A549 (cell line): ENCODE results near the gene PPP6R3. TPM values are rescaled to one million over a fixed set of nuclear protein-coding genes. Genes with fewer than 3 reads are reported as not detected.

Experiments used
- ATAC-seq, 2 experiments: fragments of 200-7000 bp in 1 of 2; fragments of >200 bp in 1 of 2; cut with Nextera tagmentation in 1 of 2; cut with Tn5 transposase in 1 of 2; 3 replicates each; pipeline versions ENCODE4 v1.8.0 to v1.9.1; 2018 to 2020; ENCODE audit warnings: mild to moderate bottlenecking in 1 of 2, moderate library complexity in 1 of 2
- CTCF ChIA-PET: fragments of 300-600 bp; sonication (Branson Sonifier 250); formaldehyde crosslinking; extraction: SDS; loops from one replicate; lab custom pipeline; 2021; ENCODE audit warnings: antibody characterized with exemption, inconsistent platforms; lab: Yijun Ruan, JAX
- POLR2A ChIA-PET: fragments of 350-600 bp; formaldehyde crosslinking; extraction: SDS; loops from one replicate; lab custom pipeline; 2021; ENCODE audit warnings: antibody characterized with exemption, inconsistent platforms; lab: Yijun Ruan, JAX
- DNase-seq, 2 experiments: peaks; one replicate each; pipeline versions ENCODE4 v3.0.0 to v3.0.0-alpha.2; 2011 to 2016; ENCODE audit warnings: low read depth in 1 of 2, low spot score in 1 of 2
- FAIRE-seq: peaks from 2 replicates; lab custom pipeline; 2011; peaks lifted over from hg19 to GRCh38; lab: Jason Lieb, UNC
- H3K27ac ChIP-seq, 2 experiments: fragments of >200 bp; sonication (Bioruptor Twin); formaldehyde crosslinking; 3 replicates each; pipeline ENCODE4 v1.5.1; 2016 to 2017
- H3K4me1 ChIP-seq: fragments of >200 bp; sonication (Bioruptor Twin); formaldehyde crosslinking; 3 replicates; pipeline ENCODE4 v1.6.1; 2016
- H3K4me2 ChIP-seq: fragments of >200 bp; sonication (Bioruptor Twin); formaldehyde crosslinking; 3 replicates; pipeline ENCODE4 v1.6.1; 2016
- H3K4me3 ChIP-seq: fragments of >200 bp; sonication (Bioruptor Twin); formaldehyde crosslinking; 3 replicates; pipeline ENCODE4 v1.5.1; 2016
- H3K9me3 ChIP-seq: fragments of >200 bp; sonication (Bioruptor Twin); formaldehyde crosslinking; 3 replicates; pipeline ENCODE4 v1.6.1; 2016
- CHD4 ChIP-seq: fragments of 200-600 bp; sonication (generic); IDR thresholded peaks from 2 replicates; pipeline ENCODE4 v1.6.1; 2016; ENCODE audit warnings: antibody characterized with exemption, mild to moderate bottlenecking, borderline replicate concordance
- CTCF ChIP-seq: fragments of >200 bp; sonication (Bioruptor Twin); formaldehyde crosslinking; IDR thresholded peaks from 3 replicates; pipeline ENCODE4 v1.5.1; 2016
- EHMT2 ChIP-seq: fragments of 200-600 bp; sonication (generic); IDR thresholded peaks from 2 replicates; pipeline ENCODE4 v1.6.1; 2016; ENCODE audit warnings: antibody characterized with exemption, low read depth, mild to moderate bottlenecking, moderate library complexity
- HEYL ChIP-seq: fragments of 250-450 bp; sonication (Bioruptor Pico); IDR thresholded peaks from 2 replicates; pipeline ENCODE4 v1.8.0; 2021; ENCODE audit warnings: mild to moderate bottlenecking, moderate library complexity
- KDM1A ChIP-seq: fragments of 200-600 bp; sonication (generic); IDR thresholded peaks from 2 replicates; pipeline ENCODE4 v1.6.1; 2016; ENCODE audit warnings: low read depth, mild to moderate bottlenecking
- MAFK ChIP-seq: fragments of 450-650 bp; IDR thresholded peaks from 2 replicates; pipeline ENCODE4 v1.6.1; 2014; ENCODE audit not compliant: partially characterized antibody
- PHF8 ChIP-seq: fragments of 200-600 bp; sonication (generic); IDR thresholded peaks from 2 replicates; pipeline ENCODE4 v1.6.1; 2016; ENCODE audit warnings: low read depth, mild to moderate bottlenecking, antibody characterized with exemption, moderate library complexity, borderline replicate concordance
- POLR2A ChIP-seq: IDR thresholded peaks from 2 replicates; pipeline ENCODE4 v1.6.1; 2012; ENCODE audit warnings: mild to moderate bottlenecking, low read length
- SMC3 ChIP-seq: fragments of >200 bp; sonication (Bioruptor Twin); formaldehyde crosslinking; IDR thresholded peaks from 3 replicates; pipeline ENCODE4 v1.6.1; 2018; ENCODE audit warnings: inconsistent platforms
- SREBF2 ChIP-seq: fragments of 450-650 bp; IDR thresholded peaks from 2 replicates; pipeline ENCODE4 v1.6.1; 2014; ENCODE audit warnings: mild to moderate bottlenecking, moderate library complexity
- ZFP36 ChIP-seq: fragments of 450-650 bp; IDR thresholded peaks from 2 replicates; pipeline ENCODE4 v1.6.1; 2014; ENCODE audit warnings: borderline replicate concordance; ENCODE audit not compliant: partially characterized antibody
- WGBS: methylation state at CpG from one replicate; pipeline ENCODE4 v1.1.6; 2017; ENCODE audit errors: missing lambda C conversion rate; 5-methylcytosine and 5-hydroxymethylcytosine counted together
- polyA plus RNA-seq, 4 experiments: library from polyadenylated mRNA; depleted of rRNA in 3 of 4; stranded (reverse); fragments of >200 nt; fragmentation: RNase III in 1 of 4; extraction: RNeasy Plus Mini Kit Qiagen cat#74134 plus additional on column Dnase treatment in 1 of 4; gene quantifications; 2 replicates in 3 of 4; 3 replicates in 1 of 4; pipeline ENCODE4 v1.2.3, GENCODE V29; 2011 to 2017
- TF ChIP-seq, protein P1 (sequence below): fragments of >200 bp; sonication (Bioruptor Twin); formaldehyde crosslinking; IDR thresholded peaks from 2 replicates; pipeline ENCODE4 v1.6.1; 2016
- TF ChIP-seq, protein P2 (sequence below): fragments of 150-350 bp; IDR thresholded peaks from 2 replicates; pipeline ENCODE4 v1.6.1; 2014; ENCODE audit warnings: low read depth, mild to moderate bottlenecking, low read length
- TF ChIP-seq, protein P3 (sequence below): fragments of 200-600 bp; sonication (generic); IDR thresholded peaks from 2 replicates; pipeline ENCODE4 v1.6.1; 2016; ENCODE audit warnings: antibody characterized with exemption, mild to moderate bottlenecking, moderate library complexity
- TF ChIP-seq, protein P4 (sequence below): fragments of 450-650 bp; IDR thresholded peaks from 2 replicates; pipeline ENCODE4 v1.6.1; 2014; ENCODE audit warnings: antibody characterized with exemption

PPP6R3 gene
- polyA plus RNA-seq, 2 of the 4 experiments (the other 2 are of a cell fraction) = 69.7 to 114 TPM

DNA sequence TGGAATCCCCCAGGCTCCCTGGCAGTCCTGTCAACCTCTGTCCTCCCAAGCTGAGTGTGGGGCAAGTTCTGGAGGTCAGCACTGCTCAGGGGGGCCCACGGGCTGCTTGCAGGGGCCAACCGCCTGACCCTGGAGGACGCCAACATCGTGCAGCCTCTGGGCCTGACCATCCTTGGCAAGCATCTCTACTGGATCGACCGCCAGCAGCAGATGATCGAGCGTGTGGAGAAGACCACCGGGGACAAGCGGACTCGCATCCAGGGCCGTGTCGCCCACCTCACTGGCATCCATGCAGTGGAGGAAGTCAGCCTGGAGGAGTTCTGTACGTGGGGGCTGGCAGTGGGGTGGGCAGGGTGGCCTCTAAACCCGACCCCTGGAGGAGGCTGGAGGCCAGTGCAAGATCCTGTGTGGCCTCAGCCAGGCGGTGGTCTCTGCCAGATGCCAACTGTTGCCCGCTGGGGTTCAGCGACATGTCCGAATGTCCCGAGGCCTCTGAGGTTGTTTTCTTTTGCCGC, 34.6 kb upstream of the PPP6R3 start:
- no peak for ATAC-seq
- Histone ChIP-seq H3K9me3 (peaks cover 24% of the 10 kb centered on the region), H3K4me2 (no peak overlapping the region), H3K4me3 (no peak overlapping the region), H3K27ac (no peak overlapping the region), H3K4me1 (no peaks in the 10 kb centered on the region)
- TF ChIP-seq ZFP36 (no peak), MAFK (no peak)
- ChIA-PET CTCF (interaction anchor here (1.6 kb wide), 1 partner anchor 128 kb away, joined by 4 read pairs; no protein-coding TSS in a partner anchor), POLR2A (no interaction called here)
- 97% methylated on average over 18 of the region's 21 CpGs for WGBS
- no peak for FAIRE-seq
- no peak for DNase-seq

- FAIRE-seq (no peak), DNase-seq (no peak), ATAC-seq (no peak)
- Histone ChIP-seq H3K4me3 (no peak overlapping the region), H3K27ac (no peak overlapping the region), H3K4me1 (no peaks in the 10 kb centered on the region), H3K4me2 (no peak overlapping the region), H3K9me3 (peaks cover 24% of the 10 kb centered on the region)
- ChIA-PET POLR2A (no interaction called here), CTCF (interaction anchor here (1.0 to 1.1 kb wide), 2 partner anchors 45 to 172 kb away, joined by 3 to 5 read pairs; no protein-coding TSS in a partner anchor)
- WGBS = 94% methylated on average over 3 of the region's 3 CpGs
- peak; percentile 13; the same call in 1 of the 2 replicates for TF ChIP-seq KDM1A
- no peak for TF ChIP-seq CTCF
- no peak for TF ChIP-seq PHF8
Observed at GRCh38 chr11:68429661-68430060, 30.9 kb upstream of the PPP6R3 start.

GRCh38 chr11:68430384-68430783, 30.2 kb upstream of the PPP6R3 start:
- no peak for FAIRE-seq
- WGBS = 99% methylated on average over 5 of the region's 5 CpGs
- no peak for TF ChIP-seq SMC3
- no peak for TF ChIP-seq HEYL (CRISPR knock-in tag)

GRCh38 chr11:68430801-68431200, 29.8 kb upstream of the PPP6R3 start:
- FAIRE-seq (no peak), DNase-seq (no peak)
- ChIA-PET POLR2A (no interaction called here), CTCF (interaction anchor here (2.1 kb wide), 1 partner anchor 10 kb away, joined by 5 read pairs; no protein-coding TSS in a partner anchor)
- no peaks in the 10 kb centered on the region for H3K4me1 ChIP-seq
- no peak overlapping the region for H3K4me3 ChIP-seq
- H3K4me2 ChIP-seq = no peak overlapping the region
- TF ChIP-seq CHD4 (no peak), SREBF2 (no peak), EHMT2 (no peak), MAFK (no peak), POLR2A (no peak)
- TF ChIP-seq, protein P1, sequence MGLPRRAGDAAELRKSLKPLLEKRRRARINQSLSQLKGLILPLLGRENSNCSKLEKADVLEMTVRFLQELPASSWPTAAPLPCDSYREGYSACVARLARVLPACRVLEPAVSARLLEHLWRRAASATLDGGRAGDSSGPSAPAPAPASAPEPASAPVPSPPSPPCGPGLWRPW = no peak
- TF ChIP-seq, protein P2, sequence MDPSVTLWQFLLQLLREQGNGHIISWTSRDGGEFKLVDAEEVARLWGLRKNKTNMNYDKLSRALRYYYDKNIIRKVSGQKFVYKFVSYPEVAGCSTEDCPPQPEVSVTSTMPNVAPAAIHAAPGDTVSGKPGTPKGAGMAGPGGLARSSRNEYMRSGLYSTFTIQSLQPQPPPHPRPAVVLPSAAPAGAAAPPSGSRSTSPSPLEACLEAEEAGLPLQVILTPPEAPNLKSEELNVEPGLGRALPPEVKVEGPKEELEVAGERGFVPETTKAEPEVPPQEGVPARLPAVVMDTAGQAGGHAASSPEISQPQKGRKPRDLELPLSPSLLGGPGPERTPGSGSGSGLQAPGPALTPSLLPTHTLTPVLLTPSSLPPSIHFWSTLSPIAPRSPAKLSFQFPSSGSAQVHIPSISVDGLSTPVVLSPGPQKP = no peak
- TF ChIP-seq, protein P3, sequence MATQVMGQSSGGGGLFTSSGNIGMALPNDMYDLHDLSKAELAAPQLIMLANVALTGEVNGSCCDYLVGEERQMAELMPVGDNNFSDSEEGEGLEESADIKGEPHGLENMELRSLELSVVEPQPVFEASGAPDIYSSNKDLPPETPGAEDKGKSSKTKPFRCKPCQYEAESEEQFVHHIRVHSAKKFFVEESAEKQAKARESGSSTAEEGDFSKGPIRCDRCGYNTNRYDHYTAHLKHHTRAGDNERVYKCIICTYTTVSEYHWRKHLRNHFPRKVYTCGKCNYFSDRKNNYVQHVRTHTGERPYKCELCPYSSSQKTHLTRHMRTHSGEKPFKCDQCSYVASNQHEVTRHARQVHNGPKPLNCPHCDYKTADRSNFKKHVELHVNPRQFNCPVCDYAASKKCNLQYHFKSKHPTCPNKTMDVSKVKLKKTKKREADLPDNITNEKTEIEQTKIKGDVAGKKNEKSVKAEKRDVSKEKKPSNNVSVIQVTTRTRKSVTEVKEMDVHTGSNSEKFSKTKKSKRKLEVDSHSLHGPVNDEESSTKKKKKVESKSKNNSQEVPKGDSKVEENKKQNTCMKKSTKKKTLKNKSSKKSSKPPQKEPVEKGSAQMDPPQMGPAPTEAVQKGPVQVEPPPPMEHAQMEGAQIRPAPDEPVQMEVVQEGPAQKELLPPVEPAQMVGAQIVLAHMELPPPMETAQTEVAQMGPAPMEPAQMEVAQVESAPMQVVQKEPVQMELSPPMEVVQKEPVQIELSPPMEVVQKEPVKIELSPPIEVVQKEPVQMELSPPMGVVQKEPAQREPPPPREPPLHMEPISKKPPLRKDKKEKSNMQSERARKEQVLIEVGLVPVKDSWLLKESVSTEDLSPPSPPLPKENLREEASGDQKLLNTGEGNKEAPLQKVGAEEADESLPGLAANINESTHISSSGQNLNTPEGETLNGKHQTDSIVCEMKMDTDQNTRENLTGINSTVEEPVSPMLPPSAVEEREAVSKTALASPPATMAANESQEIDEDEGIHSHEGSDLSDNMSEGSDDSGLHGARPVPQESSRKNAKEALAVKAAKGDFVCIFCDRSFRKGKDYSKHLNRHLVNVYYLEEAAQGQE = no peak
- TF ChIP-seq, protein P4, sequence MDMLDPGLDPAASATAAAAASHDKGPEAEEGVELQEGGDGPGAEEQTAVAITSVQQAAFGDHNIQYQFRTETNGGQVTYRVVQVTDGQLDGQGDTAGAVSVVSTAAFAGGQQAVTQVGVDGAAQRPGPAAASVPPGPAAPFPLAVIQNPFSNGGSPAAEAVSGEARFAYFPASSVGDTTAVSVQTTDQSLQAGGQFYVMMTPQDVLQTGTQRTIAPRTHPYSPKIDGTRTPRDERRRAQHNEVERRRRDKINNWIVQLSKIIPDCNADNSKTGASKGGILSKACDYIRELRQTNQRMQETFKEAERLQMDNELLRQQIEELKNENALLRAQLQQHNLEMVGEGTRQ = no peak
- TF ChIP-seq, all 56 proteins: peak for 0
- H3K9me3 ChIP-seq = peaks cover 24% of the 10 kb centered on the region
- no peak; a peak in 1 of 6 replicates for ATAC-seq
- 80% methylated on average over 3 of the region's 3 CpGs for WGBS
- H3K27ac ChIP-seq = no peak overlapping the region

More at GRCh38 chr11:68430384-68430783, 30.2 kb upstream of the PPP6R3 start:
- no peak overlapping the region for H3K4me3 ChIP-seq
- H3K27ac ChIP-seq = no peak overlapping the region
- H3K9me3 ChIP-seq = peaks cover 24% of the 10 kb centered on the region
- ATAC-seq (no peak), DNase-seq (no peak)
- POLR2A ChIA-PET = no interaction called here
- CTCF ChIA-PET = interaction anchor here (1.0 to 1.1 kb wide), 2 partner anchors 46 to 173 kb away, joined by 3 to 5 read pairs; no protein-coding TSS in a partner anchor
- no peak overlapping the region for H3K4me2 ChIP-seq
- no peaks in the 10 kb centered on the region for H3K4me1 ChIP-seq
